Measurements from ENCODE around the gene C4BPA.

GRCh38 chr1:207172321-207172720 is 68.3 kb downstream of the C4BPA start:
- TF ChIP-seq, protein P1, sequence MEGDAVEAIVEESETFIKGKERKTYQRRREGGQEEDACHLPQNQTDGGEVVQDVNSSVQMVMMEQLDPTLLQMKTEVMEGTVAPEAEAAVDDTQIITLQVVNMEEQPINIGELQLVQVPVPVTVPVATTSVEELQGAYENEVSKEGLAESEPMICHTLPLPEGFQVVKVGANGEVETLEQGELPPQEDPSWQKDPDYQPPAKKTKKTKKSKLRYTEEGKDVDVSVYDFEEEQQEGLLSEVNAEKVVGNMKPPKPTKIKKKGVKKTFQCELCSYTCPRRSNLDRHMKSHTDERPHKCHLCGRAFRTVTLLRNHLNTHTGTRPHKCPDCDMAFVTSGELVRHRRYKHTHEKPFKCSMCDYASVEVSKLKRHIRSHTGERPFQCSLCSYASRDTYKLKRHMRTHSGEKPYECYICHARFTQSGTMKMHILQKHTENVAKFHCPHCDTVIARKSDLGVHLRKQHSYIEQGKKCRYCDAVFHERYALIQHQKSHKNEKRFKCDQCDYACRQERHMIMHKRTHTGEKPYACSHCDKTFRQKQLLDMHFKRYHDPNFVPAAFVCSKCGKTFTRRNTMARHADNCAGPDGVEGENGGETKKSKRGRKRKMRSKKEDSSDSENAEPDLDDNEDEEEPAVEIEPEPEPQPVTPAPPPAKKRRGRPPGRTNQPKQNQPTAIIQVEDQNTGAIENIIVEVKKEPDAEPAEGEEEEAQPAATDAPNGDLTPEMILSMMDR (conservative IDR thresholded peaks at IDR 0.05; ENCODE audit: low read depth, low read length), result no peak
- TF ChIP-seq MAFK (IDR thresholded peaks at IDR 0.05; ENCODE audit: low read depth, low read length), result no peak
- TF ChIP-seq RFX5 (IDR thresholded peaks at IDR 0.05; ENCODE audit: low read depth, low read length), result no peak
- TF ChIP-seq POLR2A (IDR thresholded peaks at IDR 0.05; ENCODE audit: low read depth, low read length), result no peak
- no peak for TF ChIP-seq FOS (IDR thresholded peaks at IDR 0.05; ENCODE audit: low read depth, low read length)
- TF ChIP-seq BHLHE40 (IDR thresholded peaks at IDR 0.05; ENCODE audit: low read depth, low read length), result no peak
- TF ChIP-seq, protein P2, sequence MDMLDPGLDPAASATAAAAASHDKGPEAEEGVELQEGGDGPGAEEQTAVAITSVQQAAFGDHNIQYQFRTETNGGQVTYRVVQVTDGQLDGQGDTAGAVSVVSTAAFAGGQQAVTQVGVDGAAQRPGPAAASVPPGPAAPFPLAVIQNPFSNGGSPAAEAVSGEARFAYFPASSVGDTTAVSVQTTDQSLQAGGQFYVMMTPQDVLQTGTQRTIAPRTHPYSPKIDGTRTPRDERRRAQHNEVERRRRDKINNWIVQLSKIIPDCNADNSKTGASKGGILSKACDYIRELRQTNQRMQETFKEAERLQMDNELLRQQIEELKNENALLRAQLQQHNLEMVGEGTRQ (IDR thresholded peaks at IDR 0.05; ENCODE audit: low read depth, low read length), result no peak
- no peak for TF ChIP-seq RAD21 (IDR thresholded peaks at IDR 0.05; ENCODE audit: low read length)
- TF ChIP-seq, protein P3, sequence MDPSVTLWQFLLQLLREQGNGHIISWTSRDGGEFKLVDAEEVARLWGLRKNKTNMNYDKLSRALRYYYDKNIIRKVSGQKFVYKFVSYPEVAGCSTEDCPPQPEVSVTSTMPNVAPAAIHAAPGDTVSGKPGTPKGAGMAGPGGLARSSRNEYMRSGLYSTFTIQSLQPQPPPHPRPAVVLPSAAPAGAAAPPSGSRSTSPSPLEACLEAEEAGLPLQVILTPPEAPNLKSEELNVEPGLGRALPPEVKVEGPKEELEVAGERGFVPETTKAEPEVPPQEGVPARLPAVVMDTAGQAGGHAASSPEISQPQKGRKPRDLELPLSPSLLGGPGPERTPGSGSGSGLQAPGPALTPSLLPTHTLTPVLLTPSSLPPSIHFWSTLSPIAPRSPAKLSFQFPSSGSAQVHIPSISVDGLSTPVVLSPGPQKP (IDR thresholded peaks at IDR 0.05; ENCODE audit: borderline replicate concordance, low read depth, low read length), result no peak
- no peak for TF ChIP-seq RCOR1 (IDR thresholded peaks at IDR 0.05; ENCODE audit: insufficient replicate concordance, low read length)
- TF ChIP-seq CHD1 (IDR thresholded peaks at IDR 0.05; ENCODE audit: low read depth, low read length), result no peak

Measured in IMR-90 (cell line).